Sigmoid colon (tissue), 4 donors: ENCODE data around the gene RASIP1.

Experiments
- EP300 ChIP-seq, 4 donors: sonication (generic); formaldehyde crosslinking; IDR thresholded peaks; one replicate each; pipeline ENCODE4 v1.6.1; 2017; ENCODE audit warnings: antibody characterized with exemption in 4 of 4
- TF ChIP-seq, protein P1 (sequence below), 4 experiments: fragments of 450-650 bp in 3 of 4; fragments of 200-600 bp in 1 of 4; IDR thresholded peaks; one replicate each; pipeline ENCODE4 v1.5.1; 2016 to 2019; ENCODE audit warnings: antibody characterized with exemption in 4 of 4, mild to moderate bottlenecking in 3 of 4, moderate library complexity in 2 of 4

GRCh38 chr19:48698046-48698445, 42.4 kb downstream of the RASIP1 start:
- TF ChIP-seq, protein P1, sequence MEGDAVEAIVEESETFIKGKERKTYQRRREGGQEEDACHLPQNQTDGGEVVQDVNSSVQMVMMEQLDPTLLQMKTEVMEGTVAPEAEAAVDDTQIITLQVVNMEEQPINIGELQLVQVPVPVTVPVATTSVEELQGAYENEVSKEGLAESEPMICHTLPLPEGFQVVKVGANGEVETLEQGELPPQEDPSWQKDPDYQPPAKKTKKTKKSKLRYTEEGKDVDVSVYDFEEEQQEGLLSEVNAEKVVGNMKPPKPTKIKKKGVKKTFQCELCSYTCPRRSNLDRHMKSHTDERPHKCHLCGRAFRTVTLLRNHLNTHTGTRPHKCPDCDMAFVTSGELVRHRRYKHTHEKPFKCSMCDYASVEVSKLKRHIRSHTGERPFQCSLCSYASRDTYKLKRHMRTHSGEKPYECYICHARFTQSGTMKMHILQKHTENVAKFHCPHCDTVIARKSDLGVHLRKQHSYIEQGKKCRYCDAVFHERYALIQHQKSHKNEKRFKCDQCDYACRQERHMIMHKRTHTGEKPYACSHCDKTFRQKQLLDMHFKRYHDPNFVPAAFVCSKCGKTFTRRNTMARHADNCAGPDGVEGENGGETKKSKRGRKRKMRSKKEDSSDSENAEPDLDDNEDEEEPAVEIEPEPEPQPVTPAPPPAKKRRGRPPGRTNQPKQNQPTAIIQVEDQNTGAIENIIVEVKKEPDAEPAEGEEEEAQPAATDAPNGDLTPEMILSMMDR (IDR thresholded peaks at IDR 0.05) = no peak
- no peak for TF ChIP-seq EP300 (IDR thresholded peaks at IDR 0.05)
